Nephron (organoid): ENCODE data around the gene IL9R.

Experiments
- H3K27ac Mint-ChIP-seq, 3 experiments: 2 replicates each; pipeline ENCODE4 v1.8.0; 2020; ENCODE audit warnings: mixed read lengths in 3 of 3, mild to moderate bottlenecking in 2 of 3, moderate library complexity in 1 of 3
- H3K27me3 Mint-ChIP-seq: 2 replicates; pipeline ENCODE4 v1.8.0; 2021; ENCODE audit warnings: low read depth, mild to moderate bottlenecking, moderate library complexity, mixed read lengths
- H3K36me3 Mint-ChIP-seq: 2 replicates; pipeline ENCODE4 v1.8.0; 2020; ENCODE audit warnings: low read depth, mixed read lengths
- H3K4me1 Mint-ChIP-seq: 2 replicates; pipeline ENCODE4 v1.8.0; 2020; ENCODE audit warnings: mixed read lengths
- H3K4me3 Mint-ChIP-seq, 3 experiments: 2 replicates each; pipeline ENCODE4 v1.8.0; 2020; ENCODE audit warnings: mild to moderate bottlenecking in 3 of 3, mixed read lengths in 3 of 3, moderate library complexity in 2 of 3
- H3K9me3 Mint-ChIP-seq: 2 replicates; pipeline ENCODE4 v1.8.0; 2020; ENCODE audit warnings: mixed read lengths
- TF ChIP-seq, protein P1 (sequence below), 3 experiments: fragments of 200-600 bp; sonication (generic); IDR thresholded peaks; one replicate each; pipeline ENCODE4 v1.5.0; 2021; ENCODE audit warnings: antibody characterized with exemption in 3 of 3; ENCODE audit not compliant: unreplicated experiment in 3 of 3

Gene IL9R, protein sequence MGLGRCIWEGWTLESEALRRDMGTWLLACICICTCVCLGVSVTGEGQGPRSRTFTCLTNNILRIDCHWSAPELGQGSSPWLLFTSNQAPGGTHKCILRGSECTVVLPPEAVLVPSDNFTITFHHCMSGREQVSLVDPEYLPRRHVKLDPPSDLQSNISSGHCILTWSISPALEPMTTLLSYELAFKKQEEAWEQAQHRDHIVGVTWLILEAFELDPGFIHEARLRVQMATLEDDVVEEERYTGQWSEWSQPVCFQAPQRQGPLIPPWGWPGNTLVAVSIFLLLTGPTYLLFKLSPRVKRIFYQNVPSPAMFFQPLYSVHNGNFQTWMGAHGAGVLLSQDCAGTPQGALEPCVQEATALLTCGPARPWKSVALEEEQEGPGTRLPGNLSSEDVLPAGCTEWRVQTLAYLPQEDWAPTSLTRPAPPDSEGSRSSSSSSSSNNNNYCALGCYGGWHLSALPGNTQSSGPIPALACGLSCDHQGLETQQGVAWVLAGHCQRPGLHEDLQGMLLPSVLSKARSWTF

GRCh38 chrX:155997436-155997835, at the start of gene IL9R:
Gene IL9R (plus strand): TSS chrX:155997696. CDS start chrX:155997760, 64 bp downstream.
- Mint-ChIP-seq H3K27ac (no peak within 1 kb of the TSS), H3K4me3 (no peak within 1 kb of the TSS), H3K4me1 (no peaks in the 10 kb centered on the region), H3K27me3 (no peaks in the 10 kb centered on the region), H3K9me3 (peaks cover 12% of the 10 kb centered on the region), H3K36me3 (no peaks in the 10 kb centered on the region)
- TF ChIP-seq, protein P1, sequence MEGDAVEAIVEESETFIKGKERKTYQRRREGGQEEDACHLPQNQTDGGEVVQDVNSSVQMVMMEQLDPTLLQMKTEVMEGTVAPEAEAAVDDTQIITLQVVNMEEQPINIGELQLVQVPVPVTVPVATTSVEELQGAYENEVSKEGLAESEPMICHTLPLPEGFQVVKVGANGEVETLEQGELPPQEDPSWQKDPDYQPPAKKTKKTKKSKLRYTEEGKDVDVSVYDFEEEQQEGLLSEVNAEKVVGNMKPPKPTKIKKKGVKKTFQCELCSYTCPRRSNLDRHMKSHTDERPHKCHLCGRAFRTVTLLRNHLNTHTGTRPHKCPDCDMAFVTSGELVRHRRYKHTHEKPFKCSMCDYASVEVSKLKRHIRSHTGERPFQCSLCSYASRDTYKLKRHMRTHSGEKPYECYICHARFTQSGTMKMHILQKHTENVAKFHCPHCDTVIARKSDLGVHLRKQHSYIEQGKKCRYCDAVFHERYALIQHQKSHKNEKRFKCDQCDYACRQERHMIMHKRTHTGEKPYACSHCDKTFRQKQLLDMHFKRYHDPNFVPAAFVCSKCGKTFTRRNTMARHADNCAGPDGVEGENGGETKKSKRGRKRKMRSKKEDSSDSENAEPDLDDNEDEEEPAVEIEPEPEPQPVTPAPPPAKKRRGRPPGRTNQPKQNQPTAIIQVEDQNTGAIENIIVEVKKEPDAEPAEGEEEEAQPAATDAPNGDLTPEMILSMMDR (IDR thresholded peaks at IDR 0.05; ENCODE audit: unreplicated experiment in 3 of 3), result no peak

DNA sequence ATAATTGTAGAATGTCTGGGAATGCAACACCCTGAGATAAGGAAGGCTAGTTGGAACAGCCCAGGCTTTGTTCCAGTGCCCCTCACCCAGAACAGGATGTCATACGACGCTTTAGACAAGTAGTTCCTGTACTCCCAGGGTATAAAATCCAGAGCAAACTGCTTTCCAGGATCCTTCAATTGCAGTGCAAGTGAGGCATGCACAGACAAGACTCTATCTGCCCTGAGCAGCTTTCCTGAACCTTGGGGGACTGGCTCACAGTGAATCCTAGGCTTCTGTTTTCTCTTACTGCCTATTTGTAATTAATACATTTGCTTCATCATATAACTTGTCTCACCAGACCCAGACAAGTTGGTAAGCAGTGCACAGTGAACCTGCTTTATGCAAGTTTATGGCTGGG, 48.4 kb upstream of the IL9R start:
- H3K4me3 Mint-ChIP-seq, result no peak overlapping the region
- H3K27ac Mint-ChIP-seq, result no peak overlapping the region

GRCh38 chrX:155951237-155951789, 46.2 kb upstream of the IL9R start:
- TF ChIP-seq, protein P1 (IDR thresholded peaks at IDR 0.05; ENCODE audit: unreplicated experiment in 3 of 3), result no peak
- Mint-ChIP-seq H3K27ac (no peak overlapping the region), H3K27me3 (no peaks in the 10 kb centered on the region), H3K36me3 (peaks cover under 1% of the 10 kb centered on the region), H3K9me3 (peaks cover 3% of the 10 kb centered on the region), H3K4me3 (no peak overlapping the region), H3K4me1 (no peaks in the 10 kb centered on the region)

More for the DNA sequence above, 48.4 kb upstream of the IL9R start:
- Mint-ChIP-seq H3K9me3 (peaks cover 9% of the 10 kb centered on the region), H3K27me3 (no peaks in the 10 kb centered on the region), H3K4me1 (no peaks in the 10 kb centered on the region), H3K36me3 (peaks cover 12% of the 10 kb centered on the region)
- TF ChIP-seq, protein P1 (IDR thresholded peaks at IDR 0.05; ENCODE audit: unreplicated experiment in 3 of 3), result no peak

DNA sequence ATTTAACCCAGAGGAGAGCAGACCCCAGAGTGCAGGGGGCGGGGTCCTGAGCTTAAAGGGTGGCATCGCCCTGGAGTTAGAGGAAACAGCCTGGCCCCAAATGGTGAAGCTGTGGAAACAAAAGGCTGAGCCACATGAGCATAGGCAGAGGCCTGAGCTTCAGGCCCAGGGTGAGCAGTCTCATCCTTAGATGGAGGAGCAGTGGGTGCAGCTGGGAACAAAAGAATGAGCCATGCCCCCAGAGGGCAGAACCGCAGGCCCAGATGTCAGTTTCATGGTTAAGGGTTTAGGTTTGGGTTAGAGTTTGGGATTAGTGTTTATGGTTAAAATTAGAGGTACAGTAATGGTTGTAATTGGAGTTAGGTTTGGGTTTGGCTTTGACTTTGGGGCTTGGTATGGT, 44.4 kb upstream of the IL9R start:
- H3K4me1 Mint-ChIP-seq, result no peaks in the 10 kb centered on the region
- H3K36me3 Mint-ChIP-seq, result no peaks in the 10 kb centered on the region
- H3K9me3 Mint-ChIP-seq, result peaks cover 3% of the 10 kb centered on the region
- H3K27me3 Mint-ChIP-seq, result no peaks in the 10 kb centered on the region
- TF ChIP-seq, protein P1 (IDR thresholded peaks at IDR 0.05; ENCODE audit: unreplicated experiment in 3 of 3), result no peak
- H3K27ac Mint-ChIP-seq, result no peak overlapping the region
- no peak overlapping the region for H3K4me3 Mint-ChIP-seq

DNA sequence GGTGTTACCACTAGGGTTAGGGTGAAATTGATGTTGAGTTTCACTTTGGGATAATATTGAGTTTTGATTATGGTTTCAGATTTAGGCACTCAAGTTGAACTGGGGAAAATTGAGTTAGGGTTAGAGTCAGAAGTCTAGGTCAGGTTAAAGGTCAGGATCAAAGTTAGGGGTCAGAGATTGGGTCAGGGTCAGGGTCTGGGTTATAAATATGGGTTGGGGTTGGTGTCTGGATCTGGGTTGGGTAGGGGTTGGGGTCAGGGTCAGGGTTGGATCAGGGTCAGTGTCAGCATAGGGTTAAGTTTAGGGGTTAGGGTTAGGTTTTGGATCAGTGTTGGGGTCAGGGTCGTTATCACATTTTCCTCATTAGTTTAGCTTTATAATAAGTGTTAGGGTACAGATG, 42.7 kb upstream of the IL9R start:
- no peaks in the 10 kb centered on the region for H3K36me3 Mint-ChIP-seq
- H3K27ac Mint-ChIP-seq, result no peak overlapping the region
- H3K27me3 Mint-ChIP-seq, result no peaks in the 10 kb centered on the region
- no peaks in the 10 kb centered on the region for H3K4me1 Mint-ChIP-seq
- H3K4me3 Mint-ChIP-seq, result no peak overlapping the region
- TF ChIP-seq, protein P1 (IDR thresholded peaks at IDR 0.05; ENCODE audit: unreplicated experiment in 3 of 3), result no peak
- H3K9me3 Mint-ChIP-seq, result peaks cover 3% of the 10 kb centered on the region
